Placental epithelial cell (primary cell): ENCODE measurements around the gene BPNT1. TPM values are rescaled to one million over a fixed set of nuclear protein-coding genes. Genes with fewer than 3 reads are reported as not detected.

Source experiments
- small RNA-seq: library from RNA; depleted of rRNA; stranded (forward); fragments of <200 nt; gene quantifications from one replicate; pipeline ENCODE3, GENCODE V24; 2012
- total RNA-seq: library from RNA; depleted of rRNA; stranded (reverse); fragments of >200 nt; gene quantifications from 2 replicates; pipeline ENCODE4 v1.2.3, GENCODE V29; 2012

BPNT1 gene, protein sequence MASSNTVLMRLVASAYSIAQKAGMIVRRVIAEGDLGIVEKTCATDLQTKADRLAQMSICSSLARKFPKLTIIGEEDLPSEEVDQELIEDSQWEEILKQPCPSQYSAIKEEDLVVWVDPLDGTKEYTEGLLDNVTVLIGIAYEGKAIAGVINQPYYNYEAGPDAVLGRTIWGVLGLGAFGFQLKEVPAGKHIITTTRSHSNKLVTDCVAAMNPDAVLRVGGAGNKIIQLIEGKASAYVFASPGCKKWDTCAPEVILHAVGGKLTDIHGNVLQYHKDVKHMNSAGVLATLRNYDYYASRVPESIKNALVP
- 11.4 and 21.0 TPM in 2 replicates for total RNA-seq

GRCh38 chr1:220089650-220090556 lies at the start of gene BPNT1:
Gene BPNT1, minus strand, starts transcription at chr1:220089788. Its CDS starts 9,942 bp downstream, at chr1:220079846.

DNA sequence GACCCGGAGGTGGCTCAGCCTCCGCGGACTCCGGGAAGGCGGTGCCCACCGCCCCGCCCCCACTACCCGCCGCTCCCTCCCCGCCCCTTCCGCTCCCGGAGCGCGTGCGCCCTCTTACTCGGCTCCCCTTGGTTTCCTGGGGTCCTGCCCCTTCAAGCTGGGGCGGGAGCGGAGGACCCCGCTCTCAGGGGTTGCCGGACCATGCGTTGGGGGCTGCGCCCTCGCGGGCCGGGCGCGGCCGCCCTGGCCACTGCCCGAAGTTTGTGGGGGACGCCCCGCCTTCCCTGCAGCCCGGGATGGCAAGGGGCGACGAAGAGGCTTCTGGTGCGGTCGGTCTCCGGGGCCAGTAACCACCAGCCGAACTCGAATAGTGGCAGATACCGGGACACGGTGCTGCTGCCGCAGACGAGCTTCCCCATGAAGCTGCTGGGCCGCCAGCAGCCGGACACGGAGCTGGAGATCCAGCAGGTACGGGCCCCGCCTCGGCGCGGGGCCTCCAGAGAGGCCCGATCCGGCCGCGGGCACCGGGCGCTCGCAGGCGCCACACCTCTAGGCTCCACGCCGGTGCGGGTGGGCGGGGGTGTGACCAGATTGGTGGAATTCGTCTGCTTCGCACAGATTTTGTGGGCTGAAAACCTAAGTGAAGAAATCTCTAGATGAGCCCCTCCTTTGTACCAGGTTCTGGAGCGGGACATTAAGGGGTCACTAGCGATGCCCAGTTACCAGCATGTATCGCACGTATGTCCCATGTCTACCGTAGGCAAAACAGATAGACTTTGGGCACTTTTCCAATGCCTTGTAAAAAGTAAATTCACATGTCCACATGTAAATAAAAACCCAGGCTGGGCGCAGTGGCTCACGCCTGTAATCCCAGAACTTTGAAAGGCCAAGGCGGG lies 4.7 kb upstream of the BPNT1 start, which contains the start of gene IARS2:
TSS of gene IARS2 (plus strand) at position 117 of the 896 bp plus-strand sequence. CDS start at position 202, 85 bp downstream.

DNA sequence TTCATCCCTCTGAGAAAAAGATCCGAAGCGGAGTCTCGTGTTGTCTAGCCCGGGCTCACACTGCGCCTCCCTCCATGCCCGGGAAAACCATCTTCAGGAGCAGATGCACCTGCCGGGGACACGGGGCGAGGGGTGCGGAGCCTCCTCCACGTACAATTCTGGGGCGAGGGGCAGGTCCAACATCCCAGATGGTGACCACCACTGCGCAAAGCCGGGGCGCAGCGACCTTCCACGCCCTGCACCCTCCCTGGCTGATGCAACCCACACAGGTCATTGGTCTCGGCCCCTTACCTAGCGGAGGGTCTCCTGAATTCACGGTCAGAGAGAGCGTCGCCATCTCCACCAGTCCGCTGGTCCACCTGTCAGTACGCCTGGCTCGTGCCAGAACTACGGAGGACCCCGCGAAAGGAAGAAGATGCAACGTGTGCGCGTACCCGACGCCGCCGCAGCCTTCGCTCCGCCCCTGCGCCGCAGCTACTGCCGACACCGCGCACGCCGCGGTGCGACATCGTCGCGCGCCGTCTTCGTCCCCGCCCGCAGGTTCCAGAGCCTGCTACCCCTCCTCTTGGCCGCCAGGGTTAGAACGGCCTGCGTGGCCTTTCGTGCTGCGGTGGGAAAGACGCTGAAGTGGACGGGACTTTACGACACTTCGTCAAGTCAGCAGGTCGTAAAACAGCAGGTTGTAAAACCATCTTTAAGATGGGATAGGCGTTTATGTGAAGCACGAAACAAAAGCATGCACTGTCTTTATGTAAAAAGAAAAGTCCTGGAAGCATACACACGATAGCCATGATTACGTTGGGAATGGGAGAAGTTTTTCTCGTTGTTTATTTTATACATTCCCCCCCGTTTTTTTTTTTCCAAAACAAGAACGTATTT lies 43.3 kb downstream of the BPNT1 start, which contains the start of gene EPRS1:
TSS of gene EPRS1 (minus strand) at position 454 of the 879 bp plus-strand sequence. CDS start at position 337, 117 bp downstream.

Small RNA genes within 50 kb of the gene (small RNA-seq; reads per million reads assigned to genes)
- 0.40 reads per million, percentile 18 among the genes with 10 or more reads in this experiment for gene MIR194-1
- 0.17 reads per million for gene MIR215

Other genes with a start within 250 kb of the BPNT1 start
- gene SLC30A10, start 161.2 kb downstream of the BPNT1 start, total RNA-seq = not detected in 2 replicates
- gene EPRS1, start 43.3 kb downstream of the BPNT1 start, total RNA-seq = 68.7 and 95.4 TPM in 2 replicates
- 66.2 and 70.7 TPM in 2 replicates for gene IARS2, start 4.3 kb upstream of the BPNT1 start, total RNA-seq
- 31.4 and 37.8 TPM in 2 replicates for gene RAB3GAP2, start 182.7 kb upstream of the BPNT1 start, total RNA-seq